Suprapubic skin (tissue), 3 donors: ENCODE results near the gene ADORA2A.

Experiments
- CTCF ChIP-seq, 2 donors: fragments of 200-600 bp in 1 of 2; fragments of 450-650 bp in 1 of 2; sonication (generic) in 1 of 2; IDR thresholded peaks; one replicate each; pipeline ENCODE4 v1.5.1; 2016 to 2019; ENCODE audit warnings: antibody characterized with exemption in 2 of 2, mild to moderate bottlenecking in 1 of 2, moderate library complexity in 1 of 2
- POLR2A ChIP-seq, 2 donors: fragments of 450-650 bp; IDR thresholded peaks; one replicate each; pipeline ENCODE4 v1.6.1; 2017; ENCODE audit warnings: antibody characterized with exemption in 2 of 2, mild to moderate bottlenecking in 2 of 2, moderate library complexity in 2 of 2

- no peak for TF ChIP-seq CTCF (IDR thresholded peaks at IDR 0.05)
- TF ChIP-seq POLR2A (IDR thresholded peaks at IDR 0.05) = no peak
Measured at GRCh38 chr22:24421428-24421931, 5.9 kb upstream of the ADORA2A start.
